NCI-H1694 treated with DMSO at 0.1 percent for 48 hours (cell line): Measurements from ENCODE around the gene STRIT1.
"Not testable (repeated sequence)": the region's sequence is repeated elsewhere in the genome, so short reads cannot be mapped to it uniquely, and the experiment has no call there.

ENCODE experiments used
- DNase-seq: peaks from one replicate; lab custom pipeline; 2025; lab: John Stamatoyannopoulos, UW

The STRIT1 gene

DNA sequence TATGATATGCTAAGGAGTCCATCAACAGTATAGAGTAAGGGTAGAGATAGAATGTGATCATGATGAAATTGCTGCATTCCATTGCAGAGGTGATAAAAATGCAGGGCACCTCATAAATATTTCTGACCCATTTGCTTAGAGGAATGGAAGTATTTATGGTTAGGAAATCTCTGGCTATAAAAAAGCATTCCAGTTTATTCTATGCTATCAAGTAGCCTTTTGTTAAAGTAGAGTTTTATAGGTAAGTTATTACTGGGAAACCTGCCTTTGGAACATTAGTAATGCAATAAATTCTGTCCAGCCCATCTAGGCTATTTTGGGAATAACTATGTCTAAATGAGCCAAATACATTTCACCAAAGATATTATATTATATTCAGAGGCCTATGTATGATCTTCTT, 19.8 kb upstream of the STRIT1 start:
- no peak for DNase-seq

DNA sequence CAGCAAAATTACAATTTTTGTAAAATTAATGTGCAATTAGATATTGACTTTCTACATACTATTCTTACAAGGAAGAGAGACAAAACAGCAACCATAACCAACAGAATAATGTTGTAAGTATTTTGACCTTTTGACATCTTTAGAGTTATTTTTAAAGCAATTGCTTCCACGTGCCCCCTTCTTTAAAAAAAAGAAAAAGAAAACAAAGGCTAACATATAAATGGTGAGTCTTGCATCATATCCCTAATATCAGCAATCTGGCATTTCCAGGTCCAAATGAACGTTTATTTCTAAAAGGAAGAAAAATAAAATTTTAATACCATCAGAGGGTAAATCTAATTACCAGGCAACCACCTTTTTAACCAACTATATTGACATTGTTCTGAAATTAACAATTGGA, 19.3 kb upstream of the STRIT1 start:
- DNase-seq: no peak

DNA sequence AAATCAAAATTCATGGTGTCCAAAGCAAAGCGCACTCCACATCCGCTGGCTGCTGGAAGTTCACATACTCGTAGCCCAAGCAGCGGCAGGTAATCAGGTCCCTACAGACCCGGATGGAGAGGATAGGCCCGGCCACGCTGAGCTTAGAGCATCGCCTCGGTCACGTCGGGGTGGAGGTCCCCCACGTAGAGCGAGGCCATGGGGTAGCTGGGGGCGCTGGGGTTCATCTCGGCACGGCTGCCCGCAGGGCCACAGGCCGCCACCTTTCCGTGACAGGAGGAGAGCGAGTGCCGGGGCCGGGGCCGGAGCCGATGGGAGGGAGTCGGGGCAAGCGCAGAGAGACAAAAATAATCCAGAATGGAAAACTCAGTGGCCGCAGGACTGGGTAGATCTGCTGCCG, 16.1 kb upstream of the STRIT1 start:
- no peak for DNase-seq

DNA sequence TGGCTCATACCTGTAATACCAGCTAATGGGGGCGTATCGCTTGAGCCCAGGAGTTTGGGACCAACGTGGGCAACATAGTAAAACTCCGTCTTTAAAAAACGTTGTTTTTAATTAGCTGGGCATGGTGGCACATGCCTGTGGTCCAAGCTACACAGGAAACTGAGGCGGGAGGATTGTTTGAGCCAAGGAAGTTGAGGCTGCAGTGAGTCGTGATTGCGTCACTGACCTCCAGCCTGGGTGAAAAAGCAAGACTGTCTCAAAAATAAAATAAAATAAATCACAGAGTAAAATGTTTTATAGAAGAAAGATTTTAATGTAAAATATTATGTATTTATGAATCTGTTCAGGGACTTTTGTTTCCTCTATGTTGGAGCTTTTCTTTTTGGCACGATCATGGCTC, 15.3 kb upstream of the STRIT1 start:
- no peak for DNase-seq

DNA sequence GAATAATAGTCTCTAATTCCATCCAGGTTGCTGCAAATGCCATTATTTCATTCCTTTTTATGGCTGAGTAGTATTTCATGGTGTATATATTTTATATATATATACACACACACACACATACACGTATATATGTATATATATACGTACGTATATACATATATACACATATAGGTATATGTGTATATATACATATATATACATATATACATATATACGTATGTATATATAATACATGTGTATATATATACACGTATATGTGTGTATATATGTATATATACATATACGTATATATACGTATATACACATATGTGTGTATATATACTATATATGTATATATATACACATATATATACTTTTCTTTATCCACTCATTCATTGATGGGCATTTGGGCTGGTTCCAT, 13.7 kb upstream of the STRIT1 start:
- DNase-seq: no peak

DNA sequence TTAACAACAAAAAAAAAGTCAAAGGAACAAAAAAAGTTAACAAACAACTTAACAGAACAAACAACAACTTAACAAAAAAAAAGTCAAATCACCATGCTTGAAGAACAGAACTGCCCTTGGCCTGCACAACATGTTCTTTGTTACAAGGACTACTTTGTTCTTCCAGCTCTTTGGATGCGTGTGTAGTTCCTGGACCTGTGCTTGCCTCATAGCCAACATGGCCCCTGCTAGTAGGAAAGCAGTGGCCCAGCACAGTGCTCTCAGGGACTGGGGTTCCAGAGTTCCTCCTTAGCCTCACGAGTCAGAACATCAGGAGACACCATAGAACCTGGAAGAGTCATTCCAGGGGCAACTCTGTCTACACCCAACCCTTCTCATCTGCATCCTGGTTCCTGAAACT, 10.9 kb upstream of the STRIT1 start:
- no peak for DNase-seq

DNA sequence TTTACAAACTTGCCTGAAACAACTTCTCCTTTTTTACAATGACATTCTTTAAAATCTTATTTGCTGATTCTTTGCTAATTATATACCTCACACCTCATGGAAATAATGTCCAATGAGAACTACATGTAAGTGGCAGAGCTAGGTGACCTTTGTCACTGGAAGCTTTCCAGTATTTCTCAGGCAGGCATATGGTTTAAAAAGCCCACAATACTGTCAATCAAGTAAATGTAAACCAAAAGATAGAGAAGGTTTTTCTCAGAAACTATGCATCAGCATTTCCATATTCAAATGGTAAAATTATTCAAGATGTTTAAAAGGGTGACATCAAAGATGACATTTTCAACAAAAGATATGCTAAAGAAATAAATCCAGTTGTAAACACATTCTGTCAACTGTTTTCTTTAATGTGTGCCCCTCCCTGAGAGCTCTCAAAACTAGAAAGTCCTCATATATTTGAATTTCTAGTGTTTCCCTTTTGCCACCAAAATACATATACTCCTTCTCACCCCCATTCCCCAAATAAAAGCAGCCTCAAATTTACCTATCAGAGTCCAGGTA, 10.1 kb upstream of the STRIT1 start:
- no peak for DNase-seq

DNA sequence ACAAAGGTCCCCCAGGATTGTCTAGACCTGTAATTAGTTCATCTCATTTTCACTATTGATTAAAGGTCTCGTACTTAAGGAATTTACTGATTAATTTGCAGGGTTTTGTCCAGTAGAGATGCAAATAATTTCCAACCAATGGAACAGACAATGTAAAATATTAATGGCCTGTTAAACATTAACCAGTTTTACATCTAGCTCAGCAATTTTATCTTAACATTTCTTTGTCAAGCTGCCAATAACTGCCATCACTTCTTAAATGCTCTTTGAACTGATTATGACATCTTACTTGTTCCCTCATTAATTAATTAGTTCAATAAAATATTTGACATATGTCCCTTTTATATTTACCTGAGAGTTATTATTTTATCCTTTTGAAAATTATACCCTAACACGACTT, 9.4 kb upstream of the STRIT1 start:
- DNase-seq: no peak

DNA sequence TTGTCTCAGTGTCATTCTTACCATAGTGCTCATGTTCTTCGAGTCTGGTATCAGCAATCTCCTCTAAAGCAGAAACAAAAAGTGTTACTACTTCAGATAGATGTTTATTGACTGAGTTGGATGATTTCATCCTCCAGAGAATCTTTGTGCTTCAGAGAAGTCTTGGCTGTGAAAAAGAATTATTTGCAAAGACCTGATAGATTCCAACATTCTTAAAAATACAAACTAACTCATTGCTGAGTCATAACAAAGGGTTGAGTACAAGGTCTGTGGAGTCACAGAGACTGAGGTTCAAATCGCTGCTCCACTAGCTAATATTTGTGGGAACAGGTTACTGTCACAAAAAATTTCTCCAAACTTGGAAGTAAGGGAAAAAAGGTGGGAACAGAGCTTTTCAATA, 9.0 kb upstream of the STRIT1 start:
- DNase-seq: no peak

DNA sequence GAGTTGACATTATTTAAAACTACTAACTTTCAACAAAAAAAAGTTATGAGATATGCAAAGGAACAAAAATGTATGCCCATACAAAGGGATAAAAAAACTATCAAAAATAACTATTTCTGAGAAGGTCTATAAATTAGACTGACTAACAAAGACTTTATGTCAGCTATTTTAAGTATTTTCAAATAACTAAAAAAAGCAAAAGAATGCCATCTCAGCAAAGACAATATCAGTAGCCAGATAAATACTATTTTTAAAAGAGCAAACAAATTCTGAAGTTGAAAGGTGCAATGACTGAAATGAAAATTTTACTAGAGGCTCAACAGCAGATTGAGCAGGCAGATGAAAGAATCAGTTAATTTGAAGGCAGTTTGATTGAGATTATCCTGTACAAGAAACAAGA, 3.6 kb upstream of the STRIT1 start:
- no peak for DNase-seq

DNA sequence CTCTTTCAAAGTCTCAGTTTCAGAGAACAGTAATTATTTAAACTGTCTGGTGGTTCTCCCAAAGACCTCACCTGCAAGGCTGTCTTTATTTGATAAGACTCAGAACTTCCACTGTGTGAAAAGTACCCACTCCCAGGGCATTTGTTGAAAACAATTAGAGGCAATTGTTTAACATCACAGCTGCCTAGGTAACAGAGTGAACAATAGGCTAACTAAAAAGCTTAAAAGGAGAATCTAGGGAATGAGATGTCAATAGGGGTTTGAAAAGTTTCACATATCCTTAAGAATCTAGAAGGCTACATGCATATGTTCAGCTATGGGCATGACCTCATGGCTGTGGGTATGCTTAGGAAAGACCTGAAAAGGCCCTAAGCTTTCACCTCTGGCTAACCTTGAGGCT, 2.9 kb upstream of the STRIT1 start:
- DNase-seq: no peak

DNA sequence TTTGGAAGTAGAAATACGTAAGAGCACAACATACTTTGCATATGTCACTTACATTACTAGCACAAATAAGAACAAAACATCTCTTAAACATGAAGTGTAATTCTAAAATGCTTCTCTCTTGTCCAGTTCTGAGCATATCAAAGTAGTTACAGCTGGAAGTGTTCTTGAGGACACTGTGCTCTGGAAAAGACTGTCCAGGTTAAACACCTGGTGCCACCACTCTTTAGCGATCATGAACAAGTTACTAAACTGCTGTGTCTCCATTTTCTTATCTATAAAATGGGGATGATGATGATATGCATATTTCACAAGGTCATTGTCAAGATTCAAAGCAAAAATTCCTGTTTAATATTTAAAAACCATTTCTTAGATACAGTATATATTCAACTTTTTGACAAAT, 790 bp downstream of the STRIT1 start:
- no peak for DNase-seq

DNA sequence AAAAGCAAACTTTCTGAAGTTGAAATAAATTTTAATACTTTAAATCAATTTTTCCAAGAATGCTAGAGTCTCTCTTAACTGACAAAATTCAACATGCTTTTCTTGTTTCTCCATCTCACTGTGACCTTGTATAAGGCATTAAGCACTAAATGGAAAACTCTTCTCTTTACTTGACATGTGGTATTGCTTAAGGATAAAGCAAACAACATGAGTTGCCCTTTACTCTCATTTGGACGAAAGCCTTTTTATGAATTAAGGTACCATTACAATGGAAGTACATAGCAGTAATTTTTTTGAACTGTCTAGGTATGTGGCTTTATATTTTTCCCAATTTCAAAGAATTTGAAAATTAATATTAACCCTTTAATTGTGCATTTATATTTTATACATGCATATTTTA, 1.4 kb downstream of the STRIT1 start:
- no peak for DNase-seq

DNA sequence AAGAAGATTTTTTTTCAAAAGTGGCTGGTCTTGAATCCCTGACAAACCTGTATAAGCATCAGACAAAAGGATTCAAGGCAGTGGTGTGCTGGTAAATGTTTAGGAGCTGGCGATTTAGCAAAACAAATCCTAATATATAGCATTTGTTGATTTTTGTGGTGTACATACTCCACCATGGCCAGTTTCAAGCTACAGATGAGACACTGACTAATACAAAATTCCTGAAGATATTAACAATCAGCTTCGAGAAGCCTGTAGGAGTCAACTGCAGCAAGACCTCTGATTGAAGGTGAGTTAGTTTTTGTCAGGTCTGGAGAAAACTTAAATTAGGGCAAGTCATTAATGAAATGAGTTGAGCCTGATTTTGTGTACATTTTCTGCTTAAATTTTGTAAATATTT, 6.7 kb downstream of the STRIT1 start:
- DNase-seq: no peak

DNA sequence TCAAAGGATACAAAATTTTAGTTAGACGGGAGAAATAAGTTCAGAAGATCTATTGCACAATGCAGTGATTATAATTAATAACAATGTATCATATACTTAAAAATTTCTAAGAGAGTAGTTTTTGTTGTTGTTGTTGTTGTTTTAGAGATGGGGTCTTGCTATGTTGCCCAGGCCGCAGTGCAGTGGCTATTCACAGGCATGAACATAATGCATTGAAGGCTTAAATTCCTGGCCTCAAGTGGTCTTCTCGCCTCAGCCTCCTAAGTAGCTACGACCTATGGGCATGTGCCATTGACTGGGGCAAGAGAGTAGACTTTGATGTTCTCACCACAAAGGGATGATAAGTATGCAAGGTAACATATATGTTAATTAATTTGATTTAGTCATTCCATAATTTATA, 7.5 kb downstream of the STRIT1 start:
- no peak for DNase-seq

DNA sequence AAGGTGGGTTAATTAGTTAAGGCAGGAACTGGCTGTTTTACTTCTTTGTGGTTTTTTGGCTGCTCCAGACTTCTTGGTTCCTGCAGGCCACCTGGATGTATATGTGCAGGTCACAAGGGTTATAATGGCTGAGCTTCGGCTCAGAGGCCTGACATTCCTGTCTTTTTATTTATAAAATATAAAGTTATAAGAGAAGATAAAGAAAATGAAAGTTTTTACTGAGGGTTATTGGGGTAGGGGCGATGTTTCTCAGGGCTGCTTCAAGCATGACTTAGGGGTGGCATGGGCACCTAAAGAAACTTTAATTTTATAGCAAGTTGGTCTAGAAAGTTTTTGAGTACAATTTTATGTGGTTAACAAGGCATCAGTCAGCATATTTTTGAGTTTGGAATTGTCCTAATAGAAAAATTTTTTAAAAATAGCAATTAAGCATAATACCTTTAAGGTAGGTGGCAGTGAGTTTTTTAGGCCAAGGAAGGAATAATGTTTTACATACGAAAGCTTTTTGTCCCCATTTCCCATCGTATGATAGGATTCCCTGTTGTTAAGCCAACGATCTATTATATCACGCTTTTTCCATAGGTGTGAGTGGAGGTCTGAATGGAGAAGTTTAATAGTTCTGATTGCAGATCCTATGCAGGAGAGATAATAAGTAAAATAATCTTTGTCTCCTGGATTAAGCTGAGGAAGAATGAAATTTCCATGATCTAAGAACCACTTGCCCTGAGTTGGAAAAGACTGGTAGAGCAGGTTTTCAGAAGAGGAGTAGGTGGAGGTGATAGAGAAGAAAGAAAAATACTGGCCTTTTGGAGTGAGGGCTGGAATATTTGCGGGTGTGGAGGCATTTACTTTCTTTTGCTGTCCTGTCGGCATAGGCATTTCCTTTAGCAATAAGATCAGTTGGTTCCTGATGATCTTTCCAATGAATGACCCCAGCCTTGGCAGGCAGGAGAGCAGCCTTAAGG, 10.1 kb downstream of the STRIT1 start:
- DNase-seq: no peak

DNA sequence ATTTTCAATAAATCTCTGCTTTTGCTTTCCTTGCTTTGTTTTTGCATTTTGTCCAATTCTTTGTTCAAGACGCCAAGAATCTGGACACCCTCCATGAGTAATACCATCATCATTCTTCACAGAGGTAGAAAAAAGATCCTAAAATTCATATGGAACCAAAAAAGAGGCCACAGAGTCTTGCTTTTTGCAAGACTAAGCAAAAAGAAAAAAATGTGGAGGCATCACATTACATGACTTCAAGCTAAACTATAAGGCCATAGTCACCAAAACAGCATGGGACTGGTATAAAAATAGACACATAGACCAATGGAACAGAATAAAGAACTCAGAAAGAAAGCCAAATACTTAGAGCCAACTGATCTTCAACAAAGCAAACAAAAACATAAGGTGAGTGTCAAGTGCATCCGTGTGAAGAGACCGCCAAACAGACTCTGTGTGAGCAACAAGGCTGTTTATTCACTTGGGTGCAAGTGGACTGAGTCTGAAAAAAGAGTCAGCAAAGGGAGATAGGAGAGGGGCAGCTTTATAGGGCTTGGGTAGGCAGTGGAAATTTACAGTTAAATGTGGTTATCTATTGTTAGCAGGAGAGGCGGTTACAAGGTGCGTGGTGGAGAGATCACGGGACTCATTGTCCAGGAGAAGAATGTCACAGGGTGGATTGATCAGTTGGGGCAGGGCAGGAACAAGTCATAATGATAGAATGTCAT, 10.9 kb downstream of the STRIT1 start:
- no peak for DNase-seq

DNA sequence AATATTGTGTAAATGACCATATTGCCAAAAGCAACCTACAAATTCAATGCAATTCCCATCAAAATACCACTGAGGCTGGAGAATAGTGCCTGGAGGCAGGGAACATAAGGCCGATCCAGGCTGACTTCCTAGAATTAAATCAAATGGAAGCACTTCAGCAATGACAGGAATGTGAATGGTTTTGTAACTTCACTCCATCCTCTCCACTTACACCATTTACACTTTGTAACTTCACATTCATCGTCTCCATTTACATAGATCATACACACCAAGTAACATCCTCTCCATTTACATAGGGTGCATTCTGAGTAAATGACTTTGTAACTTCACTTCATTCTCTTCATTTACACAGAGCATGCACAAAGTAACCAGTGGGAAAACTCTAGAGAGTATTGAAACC, 11.6 kb downstream of the STRIT1 start:
- no peak for DNase-seq

DNA sequence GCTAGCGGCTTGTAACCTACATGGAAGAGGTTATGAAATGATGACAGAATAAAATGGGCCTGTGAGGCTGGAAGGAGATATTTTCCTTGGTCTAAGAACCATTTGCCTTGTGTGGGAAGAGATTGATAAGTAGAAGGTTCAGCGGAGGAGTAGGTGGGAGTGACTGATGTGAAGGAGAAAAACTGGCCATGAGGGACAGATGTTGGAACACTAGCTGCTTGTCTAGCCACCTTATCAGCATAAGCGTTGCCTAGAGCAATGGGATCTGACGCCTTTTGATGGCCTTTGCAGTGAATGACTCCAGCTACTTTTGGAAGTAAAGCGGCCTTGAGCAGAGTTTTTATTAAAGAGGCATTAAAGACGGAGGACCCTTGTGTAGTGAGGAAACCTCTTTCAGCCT, 17.4 kb downstream of the STRIT1 start:
- DNase-seq: not testable (repeated sequence)

DNA sequence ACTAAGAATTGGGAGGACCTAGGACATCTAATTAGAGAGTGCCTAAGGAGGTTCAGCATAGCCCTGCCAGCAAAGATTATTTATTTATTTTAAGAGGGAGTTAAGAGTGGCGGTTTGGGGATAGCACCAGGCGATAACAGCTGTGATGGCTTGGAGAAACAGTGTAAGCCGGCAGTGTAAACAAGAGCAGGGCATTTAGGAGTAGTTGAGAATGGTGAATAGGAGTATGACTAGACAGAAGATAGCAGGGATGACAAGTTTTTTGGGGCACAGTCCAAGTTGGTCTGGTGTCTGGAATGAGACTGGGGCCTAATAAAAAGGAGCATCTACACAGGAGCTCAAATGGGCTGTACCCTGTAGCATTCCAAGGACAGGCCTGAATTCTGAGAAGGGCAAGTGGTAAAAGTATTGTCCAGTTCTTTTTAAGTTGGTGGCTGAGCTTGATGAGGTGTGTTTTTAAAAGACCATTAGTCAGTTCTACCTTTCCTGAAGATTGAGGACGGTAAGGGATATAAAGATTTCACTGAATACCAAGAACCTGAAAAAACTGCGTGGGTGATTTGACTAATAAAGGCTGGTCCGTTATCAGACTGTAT, 18.2 kb downstream of the STRIT1 start:
- DNase-seq: not testable (repeated sequence)

DNA sequence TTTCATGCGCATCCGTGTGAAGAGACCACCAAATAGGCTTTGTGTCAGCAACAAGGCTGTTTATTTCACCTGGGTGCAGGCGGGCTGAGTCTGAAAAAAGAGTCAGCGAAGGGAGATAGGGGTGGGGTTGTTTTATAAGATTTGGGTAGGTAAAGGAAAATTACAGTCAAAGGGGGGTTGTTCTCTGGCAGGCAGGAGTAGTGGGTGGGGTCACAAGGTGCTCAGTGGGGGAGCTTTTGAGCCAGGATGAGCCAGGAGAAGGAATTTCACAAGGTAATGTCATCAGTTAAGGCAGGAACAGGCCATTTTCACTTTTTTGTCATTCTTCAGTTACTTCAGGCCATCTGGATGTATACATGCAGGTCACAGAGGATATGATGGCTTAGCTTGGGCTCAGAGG, 19.0 kb downstream of the STRIT1 start:
- not testable (repeated sequence) for DNase-seq

DNA sequence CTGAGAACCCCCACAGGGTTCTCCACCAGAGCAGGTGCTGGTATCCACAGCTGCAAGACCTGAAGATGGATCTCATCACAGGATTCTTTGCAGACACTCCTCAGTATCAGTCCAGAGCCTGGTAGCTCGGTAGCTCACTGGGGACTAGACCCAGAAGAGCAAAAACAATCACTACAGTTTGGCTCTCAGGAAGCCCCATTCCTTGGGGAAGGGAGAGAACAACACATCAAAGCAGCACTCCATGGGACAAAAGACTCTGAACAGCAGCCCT, 22.2 kb downstream of the STRIT1 start:
- no peak for DNase-seq
